Measurements from ENCODE around the gene IL1R1.

DNA sequence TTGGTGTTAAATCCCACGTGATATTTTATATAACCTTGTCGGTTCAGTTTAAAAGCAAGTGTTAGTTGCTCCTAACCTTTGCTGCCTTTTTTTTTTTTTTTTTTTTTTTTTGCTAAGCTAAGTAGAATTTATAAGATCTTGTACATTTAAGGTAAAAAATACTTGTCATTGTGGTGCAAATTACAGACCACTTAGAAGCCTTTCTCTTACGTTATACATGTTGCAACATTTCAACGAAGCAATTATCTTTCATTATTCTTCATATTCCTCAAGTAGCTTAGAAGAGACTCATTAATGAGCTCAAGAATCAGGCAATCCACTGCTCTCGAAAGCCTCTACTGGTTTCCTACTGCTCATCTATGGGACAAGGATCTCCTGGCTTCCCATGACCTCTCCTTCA is 29.4 kb downstream of the IL1R1 start:
- TF ChIP-seq, protein P1, sequence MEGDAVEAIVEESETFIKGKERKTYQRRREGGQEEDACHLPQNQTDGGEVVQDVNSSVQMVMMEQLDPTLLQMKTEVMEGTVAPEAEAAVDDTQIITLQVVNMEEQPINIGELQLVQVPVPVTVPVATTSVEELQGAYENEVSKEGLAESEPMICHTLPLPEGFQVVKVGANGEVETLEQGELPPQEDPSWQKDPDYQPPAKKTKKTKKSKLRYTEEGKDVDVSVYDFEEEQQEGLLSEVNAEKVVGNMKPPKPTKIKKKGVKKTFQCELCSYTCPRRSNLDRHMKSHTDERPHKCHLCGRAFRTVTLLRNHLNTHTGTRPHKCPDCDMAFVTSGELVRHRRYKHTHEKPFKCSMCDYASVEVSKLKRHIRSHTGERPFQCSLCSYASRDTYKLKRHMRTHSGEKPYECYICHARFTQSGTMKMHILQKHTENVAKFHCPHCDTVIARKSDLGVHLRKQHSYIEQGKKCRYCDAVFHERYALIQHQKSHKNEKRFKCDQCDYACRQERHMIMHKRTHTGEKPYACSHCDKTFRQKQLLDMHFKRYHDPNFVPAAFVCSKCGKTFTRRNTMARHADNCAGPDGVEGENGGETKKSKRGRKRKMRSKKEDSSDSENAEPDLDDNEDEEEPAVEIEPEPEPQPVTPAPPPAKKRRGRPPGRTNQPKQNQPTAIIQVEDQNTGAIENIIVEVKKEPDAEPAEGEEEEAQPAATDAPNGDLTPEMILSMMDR (IDR thresholded peaks at IDR 0.05) = no peak
- TF ChIP-seq POLR2A (IDR thresholded peaks at IDR 0.05) = no peak

Measured in stomach (tissue), 4 donors.